Mononuclear cell (primary cell): ENCODE results near the gene CYP4Z1. TPM values are rescaled to one million over a fixed set of nuclear protein-coding genes. Genes with fewer than 3 reads are reported as not detected.
"Not testable (repeated sequence)": the region's sequence is repeated elsewhere in the genome, so short reads cannot be mapped to it uniquely, and the experiment has no call there.

ENCODE experiments used
- H3K27me3 ChIP-seq: 2 replicates; pipeline ENCODE4 v1.6.0; 2011; ENCODE audit warnings: low read length, control low read depth; ENCODE audit not compliant: insufficient read depth
- H3K4me1 ChIP-seq: 2 replicates; pipeline ENCODE4 v1.5.1; 2011; ENCODE audit warnings: mild to moderate bottlenecking, low read length, control low read depth; ENCODE audit not compliant: insufficient read depth
- H3K4me3 ChIP-seq: 2 replicates; pipeline ENCODE4 v1.5.1; 2011; ENCODE audit warnings: mild to moderate bottlenecking, low read length, moderate library complexity
- H3K9me3 ChIP-seq: 2 replicates; pipeline ENCODE4 v1.5.1; 2011; ENCODE audit warnings: low read depth, mild to moderate bottlenecking, control low read depth, low read length
- total RNA-seq: library from RNA; depleted of rRNA; stranded (reverse); fragments of >200 nt; gene quantifications from one replicate; pipeline ENCODE4 v1.2.3, GENCODE V29; 2012

The CYP4Z1 gene, protein sequence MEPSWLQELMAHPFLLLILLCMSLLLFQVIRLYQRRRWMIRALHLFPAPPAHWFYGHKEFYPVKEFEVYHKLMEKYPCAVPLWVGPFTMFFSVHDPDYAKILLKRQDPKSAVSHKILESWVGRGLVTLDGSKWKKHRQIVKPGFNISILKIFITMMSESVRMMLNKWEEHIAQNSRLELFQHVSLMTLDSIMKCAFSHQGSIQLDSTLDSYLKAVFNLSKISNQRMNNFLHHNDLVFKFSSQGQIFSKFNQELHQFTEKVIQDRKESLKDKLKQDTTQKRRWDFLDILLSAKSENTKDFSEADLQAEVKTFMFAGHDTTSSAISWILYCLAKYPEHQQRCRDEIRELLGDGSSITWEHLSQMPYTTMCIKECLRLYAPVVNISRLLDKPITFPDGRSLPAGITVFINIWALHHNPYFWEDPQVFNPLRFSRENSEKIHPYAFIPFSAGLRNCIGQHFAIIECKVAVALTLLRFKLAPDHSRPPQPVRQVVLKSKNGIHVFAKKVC
- total RNA-seq: not detected

DNA sequence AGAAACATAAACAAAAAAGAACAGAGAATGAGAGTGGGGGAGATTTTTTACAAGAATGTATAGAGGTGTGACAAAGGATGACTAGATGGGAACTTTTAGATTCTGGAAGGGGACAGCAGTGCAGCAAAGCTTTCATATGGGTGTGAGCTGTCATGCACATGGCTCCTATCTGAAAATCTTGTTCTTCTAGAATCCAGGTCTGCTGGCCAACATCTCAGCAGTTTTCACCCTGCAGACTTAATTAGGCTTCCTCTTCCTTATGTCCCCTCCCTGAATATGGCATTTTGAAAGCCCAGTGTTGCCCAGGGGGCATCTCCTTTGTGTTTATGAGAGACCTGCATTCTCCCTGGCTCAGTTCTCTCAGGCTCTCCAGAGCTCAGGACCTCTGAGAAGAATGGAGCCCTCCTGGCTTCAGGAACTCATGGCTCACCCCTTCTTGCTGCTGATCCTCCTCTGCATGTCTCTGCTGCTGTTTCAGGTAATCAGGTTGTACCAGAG lies at the start of gene CYP4Z1:
TSS of gene CYP4Z1 (plus strand) at position 135 of the 498 bp plus-strand sequence. CDS start at position 395, 260 bp downstream.
- Histone ChIP-seq H3K9me3 (no peaks in the 10 kb centered on the region), H3K4me3 (no peak within 1 kb of the TSS), H3K4me1 (no peaks in the 10 kb centered on the region), H3K27me3 (no peaks in the 10 kb centered on the region)

DNA sequence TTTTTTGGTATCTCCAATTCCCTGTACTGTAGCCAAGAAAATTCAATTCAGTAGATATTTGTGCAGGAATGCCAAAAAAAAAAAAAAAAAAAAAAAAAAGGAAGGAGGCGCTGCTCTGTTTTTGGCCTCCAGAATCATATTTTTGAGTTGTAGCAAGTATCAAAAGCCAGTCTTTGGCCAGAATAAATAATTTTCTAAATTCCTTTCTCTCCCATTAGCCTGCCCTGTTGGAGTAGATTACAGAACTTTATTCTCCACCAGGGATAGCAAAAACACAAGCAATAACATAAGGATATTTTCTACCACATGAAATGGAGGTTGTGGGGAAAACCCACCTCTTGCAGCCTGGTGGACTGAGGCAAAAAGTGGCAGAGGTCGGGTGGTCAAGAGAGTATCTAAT lies 46.0 kb upstream of the CYP4Z1 start:
- Histone ChIP-seq H3K4me3 (no peak overlapping the region), H3K4me1 (no peaks in the 10 kb centered on the region), H3K9me3 (no peaks in the 10 kb centered on the region), H3K27me3 (peaks cover 24% of the 10 kb centered on the region)

DNA sequence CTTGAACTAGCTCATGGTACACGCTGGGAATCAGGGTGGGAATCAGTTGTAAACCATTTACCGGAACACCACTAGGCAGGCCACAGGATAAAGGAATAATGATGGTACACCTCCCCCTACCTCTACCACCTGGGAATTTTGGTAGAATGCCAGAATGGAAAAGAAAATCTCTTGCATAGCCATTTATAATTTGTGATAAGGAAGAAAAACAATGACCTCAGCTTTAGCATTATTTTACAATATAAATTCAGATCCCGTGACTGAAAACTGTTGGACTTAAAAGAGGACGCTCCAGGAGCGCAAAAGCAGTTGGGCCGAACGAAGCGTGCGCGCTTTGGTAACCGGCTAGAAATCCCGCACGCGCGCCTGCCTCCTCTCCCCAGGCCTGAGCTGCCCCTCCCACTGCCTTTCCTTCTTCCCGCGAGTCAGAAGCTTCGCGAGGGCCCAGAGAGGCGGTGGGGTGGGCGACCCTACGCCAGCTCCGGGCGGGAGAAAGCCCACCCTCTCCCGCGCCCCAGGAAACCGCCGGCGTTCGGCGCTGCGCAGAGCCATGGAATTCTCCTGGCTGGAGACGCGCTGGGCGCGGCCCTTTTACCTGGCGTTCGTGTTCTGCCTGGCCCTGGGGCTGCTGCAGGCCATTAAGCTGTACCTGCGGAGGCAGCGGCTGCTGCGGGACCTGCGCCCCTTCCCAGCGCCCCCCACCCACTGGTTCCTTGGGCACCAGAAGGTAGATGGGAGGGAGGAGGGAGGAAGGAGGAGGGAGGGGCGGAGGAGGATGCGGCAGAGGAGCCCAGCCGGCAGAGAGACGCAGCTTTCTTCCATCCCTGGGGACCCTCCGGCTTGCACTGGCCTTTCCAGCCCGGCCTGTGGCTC lies 43.5 kb upstream of the CYP4Z1 start, which contains the start of gene CYP4X1:
TSS of gene CYP4X1 (plus strand) at position 402 of the 873 bp plus-strand sequence. CDS start at position 551, 149 bp downstream.
- no peaks in the 10 kb centered on the region for H3K9me3 ChIP-seq
- no peak within 1 kb of the TSS for H3K4me3 ChIP-seq
- H3K4me1 ChIP-seq: no peaks in the 10 kb centered on the region

DNA sequence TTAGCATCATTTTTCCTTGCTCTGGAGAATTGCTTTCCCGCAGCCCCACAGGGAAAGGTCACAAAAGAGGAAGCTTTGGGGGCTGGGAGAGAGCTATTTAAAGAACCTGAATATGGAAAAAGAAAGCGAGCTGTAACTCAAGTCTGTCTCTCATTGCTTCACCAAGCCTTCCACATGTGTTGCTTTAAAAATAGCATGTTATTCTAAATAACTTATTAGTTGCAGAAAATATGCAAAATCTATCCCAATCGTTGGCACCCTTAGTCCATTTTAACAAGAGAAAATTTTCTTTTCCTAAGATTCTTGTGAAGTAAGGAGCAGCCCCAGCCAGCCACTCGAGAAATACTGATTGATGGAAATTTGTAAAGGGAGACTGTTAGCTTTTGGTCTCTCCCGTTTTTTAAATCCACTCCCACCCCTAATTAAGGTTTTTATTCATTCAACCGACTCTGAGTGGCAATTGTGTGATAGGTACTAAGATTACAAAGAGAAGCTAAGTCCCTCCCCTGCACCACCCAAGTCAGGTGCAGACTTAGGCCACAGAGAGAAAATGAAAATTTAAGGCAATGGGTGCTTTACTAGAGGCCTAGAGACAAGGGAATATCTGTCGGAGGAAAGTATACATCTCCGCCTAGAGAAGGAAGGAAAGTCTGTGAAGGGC lies 42.8 kb upstream of the CYP4Z1 start:
- Histone ChIP-seq H3K27me3 (peaks cover 24% of the 10 kb centered on the region), H3K4me3 (no peak overlapping the region), H3K9me3 (no peaks in the 10 kb centered on the region), H3K4me1 (no peaks in the 10 kb centered on the region)

More for the DNA sequence above, 43.5 kb upstream of the CYP4Z1 start, which contains the start of gene CYP4X1:
- peaks cover 24% of the 10 kb centered on the region for H3K27me3 ChIP-seq

DNA sequence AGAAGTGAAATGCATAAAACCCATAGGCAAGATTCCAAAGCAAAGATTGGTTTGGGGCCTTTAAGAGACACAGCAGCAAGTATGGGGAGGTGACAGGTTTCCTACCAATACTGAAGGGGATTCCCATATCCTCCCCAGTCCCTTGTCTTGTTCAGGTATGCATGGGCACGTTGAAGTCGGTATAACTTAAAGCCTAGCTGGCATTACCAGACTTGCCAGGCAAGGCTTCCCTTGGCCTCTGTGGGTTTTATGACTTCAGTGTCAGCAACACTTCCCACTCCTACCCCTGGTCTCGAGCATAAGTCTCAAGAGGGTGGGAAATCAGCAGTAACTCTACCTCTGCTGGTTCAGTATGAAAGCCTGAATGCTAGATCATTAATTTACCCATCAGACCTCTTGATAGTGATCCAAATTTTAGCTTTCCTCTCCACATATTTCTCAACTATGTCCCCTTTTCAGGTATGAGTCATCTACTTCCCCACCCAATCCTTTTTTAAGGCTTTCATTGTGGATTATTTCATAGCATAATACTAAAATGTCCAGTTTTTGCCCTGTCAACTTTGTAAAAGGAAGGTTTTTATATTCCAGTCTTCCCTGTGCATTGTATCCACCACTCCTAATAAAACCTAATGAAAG lies 36.7 kb upstream of the CYP4Z1 start:
- no peaks in the 10 kb centered on the region for H3K27me3 ChIP-seq

DNA sequence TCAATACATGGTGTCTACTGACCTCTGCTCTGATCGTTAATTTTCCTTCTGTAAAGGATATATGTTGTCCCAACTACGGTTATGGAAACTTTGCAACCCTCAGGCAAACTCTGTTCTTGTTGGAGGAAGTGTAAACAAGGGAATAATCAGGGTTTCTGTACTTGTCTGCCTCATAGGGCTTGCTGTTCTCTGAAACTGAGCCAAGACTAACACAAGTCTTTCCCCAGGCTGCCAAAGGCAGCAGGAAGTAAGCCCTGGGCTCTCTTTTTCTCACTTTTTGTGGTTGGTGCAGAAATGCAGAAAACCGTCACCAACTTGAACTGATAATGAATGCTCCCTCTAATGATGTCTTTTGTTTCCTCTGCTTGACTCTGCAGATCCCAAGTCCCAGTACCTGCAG lies 36.0 kb upstream of the CYP4Z1 start:
- H3K4me3 ChIP-seq: no peak overlapping the region
- no peaks in the 10 kb centered on the region for H3K27me3 ChIP-seq
- no peaks in the 10 kb centered on the region for H3K9me3 ChIP-seq

More for the DNA sequence above, 36.7 kb upstream of the CYP4Z1 start:
- no peaks in the 10 kb centered on the region for H3K9me3 ChIP-seq
- no peaks in the 10 kb centered on the region for H3K4me1 ChIP-seq
- H3K4me3 ChIP-seq: no peak overlapping the region

DNA sequence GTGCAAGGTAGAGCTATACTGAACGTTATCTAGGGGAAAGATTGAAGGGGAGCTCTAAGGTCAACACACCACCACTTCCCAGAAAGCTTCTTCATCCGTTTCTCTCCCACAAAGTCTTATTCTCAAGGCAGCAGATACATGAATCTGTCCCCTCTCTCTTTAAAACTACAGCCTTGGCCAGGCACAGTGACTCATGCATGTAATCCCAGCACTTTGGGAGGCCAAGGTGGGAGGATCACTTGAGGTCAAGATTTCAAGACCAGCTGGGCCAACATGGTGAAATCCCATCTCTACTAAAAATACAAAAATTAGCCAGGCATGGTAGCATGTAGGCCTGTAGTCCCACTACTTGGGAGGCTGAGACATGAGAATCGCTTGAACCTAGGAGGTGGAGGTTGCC lies 35.4 kb upstream of the CYP4Z1 start:
- no peaks in the 10 kb centered on the region for H3K4me1 ChIP-seq
- H3K27me3 ChIP-seq: no peaks in the 10 kb centered on the region
- H3K9me3 ChIP-seq: no peaks in the 10 kb centered on the region
- no peak overlapping the region for H3K4me3 ChIP-seq

More for the DNA sequence above, 36.0 kb upstream of the CYP4Z1 start:
- H3K4me1 ChIP-seq: no peaks in the 10 kb centered on the region

DNA sequence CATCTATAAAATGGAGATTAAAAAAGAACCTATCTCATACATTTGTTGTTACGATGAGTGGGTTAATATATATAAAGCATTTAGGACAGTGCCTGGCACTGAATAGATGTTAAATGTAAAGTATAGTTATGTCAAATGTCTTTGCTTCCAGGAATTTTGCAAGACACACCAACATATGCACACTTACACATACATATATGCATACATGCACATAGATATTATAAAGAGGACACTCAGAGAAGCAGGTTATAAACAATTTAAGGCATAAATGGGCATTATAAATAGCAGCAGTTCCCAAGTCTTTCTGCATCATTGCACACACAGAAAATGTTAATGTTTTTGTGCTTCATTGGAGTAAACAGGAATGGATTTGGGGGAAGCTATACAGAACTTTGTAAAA lies 30.3 kb upstream of the CYP4Z1 start:
- no peak overlapping the region for H3K4me3 ChIP-seq
- no peaks in the 10 kb centered on the region for H3K4me1 ChIP-seq
- no peaks in the 10 kb centered on the region for H3K9me3 ChIP-seq
- H3K27me3 ChIP-seq: no peaks in the 10 kb centered on the region

DNA sequence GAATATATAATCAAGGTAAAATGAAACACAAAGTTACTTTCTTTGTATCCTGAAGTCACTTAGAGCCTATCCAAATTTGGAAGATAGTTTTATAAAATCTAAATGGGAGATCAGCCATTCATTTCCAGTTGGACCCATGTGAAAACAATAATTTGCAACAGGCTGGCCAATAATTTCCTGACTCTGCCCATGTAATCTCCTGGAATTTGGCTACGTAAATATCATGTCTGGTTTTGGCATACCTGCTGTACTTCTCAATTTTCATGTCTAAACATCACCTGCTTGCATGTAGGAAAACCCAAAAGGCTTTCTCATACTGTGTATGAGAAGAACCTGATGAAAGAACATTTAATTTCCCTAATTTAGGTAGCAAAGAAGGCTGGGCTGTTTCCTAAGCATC lies 7.7 kb upstream of the CYP4Z1 start:
- H3K27me3 ChIP-seq: peaks cover 9% of the 10 kb centered on the region
- no peak overlapping the region for H3K4me3 ChIP-seq
- H3K9me3 ChIP-seq: no peaks in the 10 kb centered on the region
- no peaks in the 10 kb centered on the region for H3K4me1 ChIP-seq

DNA sequence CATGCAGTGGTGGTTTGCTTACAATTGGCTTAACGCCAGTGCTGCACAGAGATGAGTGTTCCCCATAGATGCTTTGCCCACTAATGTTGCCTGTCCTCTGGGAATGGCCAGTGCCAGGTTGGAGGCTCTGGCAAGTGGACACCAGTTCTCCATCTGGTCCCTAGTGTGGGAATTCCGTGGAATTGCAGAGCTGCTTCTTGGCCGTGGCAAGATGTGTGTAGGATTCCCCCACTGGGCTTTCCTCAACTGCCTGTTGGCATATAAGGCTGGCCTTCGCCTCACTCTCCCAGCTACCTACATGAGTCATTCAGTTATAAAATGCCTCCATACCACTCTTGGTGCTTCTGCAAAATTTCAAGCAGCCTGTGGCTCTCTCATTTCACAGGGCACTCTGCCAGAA lies 2.0 kb downstream of the CYP4Z1 start:
- not testable (repeated sequence) for H3K4me3 ChIP-seq, H3K9me3 ChIP-seq, H3K27me3 ChIP-seq, H3K4me1 ChIP-seq

DNA sequence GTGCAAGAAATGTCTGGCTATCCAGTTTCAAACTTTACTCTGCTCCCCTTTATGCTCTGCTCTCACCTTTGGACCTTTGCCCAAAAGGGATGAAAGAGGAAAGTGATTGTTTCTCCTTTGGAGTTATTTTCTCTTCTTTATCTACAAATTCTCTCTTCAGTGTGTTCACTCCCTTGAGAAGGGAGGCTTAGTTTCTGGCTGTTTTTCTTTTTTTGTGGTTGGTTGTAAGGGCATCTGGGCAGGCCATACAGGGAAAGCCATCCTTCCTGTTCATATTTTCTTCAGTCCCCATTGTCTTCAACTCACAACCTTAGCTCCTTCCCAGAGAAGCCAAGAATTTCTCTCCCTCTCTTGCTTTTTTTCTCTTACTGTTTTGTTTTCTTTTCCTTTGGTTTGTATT lies 2.5 kb downstream of the CYP4Z1 start:
- not testable (repeated sequence) for H3K4me1 ChIP-seq, H3K27me3 ChIP-seq, H3K4me3 ChIP-seq, H3K9me3 ChIP-seq

DNA sequence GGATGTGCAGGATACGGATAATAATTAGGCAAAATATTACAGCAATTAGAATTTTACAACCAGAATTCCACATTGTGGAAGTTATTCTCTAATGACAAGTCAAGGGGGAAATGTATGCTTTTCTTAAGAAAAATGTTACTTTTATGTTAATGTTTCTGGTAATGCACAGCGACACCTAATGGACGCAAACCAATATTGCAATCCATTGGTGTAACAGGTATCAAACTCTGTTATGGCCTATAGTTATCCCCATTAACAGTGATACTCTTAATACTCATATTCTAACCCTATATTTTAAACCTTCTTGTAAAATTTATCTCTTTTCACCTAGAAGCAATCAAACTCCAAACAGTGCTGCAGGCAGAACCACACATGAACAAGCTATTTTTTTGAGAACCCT lies 22.3 kb downstream of the CYP4Z1 start:
- not testable (repeated sequence) for H3K4me3 ChIP-seq, H3K9me3 ChIP-seq, H3K27me3 ChIP-seq, H3K4me1 ChIP-seq

DNA sequence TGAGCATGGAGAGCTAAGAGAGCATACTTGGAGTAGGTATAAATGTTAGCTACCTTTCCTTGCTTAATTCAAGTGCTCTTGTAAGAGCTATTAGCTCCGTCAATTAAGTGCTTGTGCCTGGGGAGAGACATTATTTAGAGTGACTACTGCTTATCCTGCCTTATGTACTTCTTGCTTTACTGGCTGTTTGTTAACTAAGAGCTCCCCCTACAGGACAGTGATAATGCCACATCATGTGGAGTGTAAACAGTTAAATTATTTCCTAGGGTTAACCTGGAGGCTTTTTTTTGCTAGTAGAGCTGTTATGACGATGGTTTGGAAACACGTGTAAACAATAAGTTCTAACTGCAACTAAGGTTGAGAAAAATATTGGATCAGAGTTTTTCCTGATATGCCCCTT lies 24.4 kb downstream of the CYP4Z1 start:
- not testable (repeated sequence) for H3K4me1 ChIP-seq, H3K4me3 ChIP-seq, H3K9me3 ChIP-seq, H3K27me3 ChIP-seq

DNA sequence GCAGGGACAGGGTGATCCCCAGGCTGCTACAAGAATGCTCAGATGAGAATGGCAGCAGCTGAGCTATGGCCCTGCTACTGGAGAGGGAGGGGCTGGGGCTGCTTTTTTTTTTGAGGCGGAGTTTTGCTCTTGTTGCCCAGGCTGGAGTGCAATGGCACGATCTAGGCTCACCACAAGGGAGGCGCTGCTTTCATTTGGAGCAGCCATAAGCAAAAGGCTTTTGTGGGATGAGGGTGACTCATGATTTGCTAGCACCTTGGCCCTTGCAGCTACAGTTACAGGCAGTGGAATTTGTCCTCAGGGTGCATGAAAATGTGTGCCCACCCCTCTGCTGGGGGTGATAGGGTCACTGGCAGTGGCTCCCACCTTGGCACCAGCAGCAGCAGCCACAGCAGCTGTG lies 37.8 kb downstream of the CYP4Z1 start:
- H3K9me3 ChIP-seq: peaks cover 7% of the 10 kb centered on the region
- no peak overlapping the region for H3K4me3 ChIP-seq
- no peaks in the 10 kb centered on the region for H3K4me1 ChIP-seq
- H3K27me3 ChIP-seq: no peaks in the 10 kb centered on the region
